ENCODE measurements around the gene TUBB1.

- TF ChIP-seq CTCF (IDR thresholded peaks at IDR 0.05) (no peak), POLR2A (IDR thresholded peaks at IDR 0.05) (no peak), POLR2AphosphoS5 (IDR thresholded peaks at IDR 0.05) (no peak), EP300 (IDR thresholded peaks at IDR 0.05) (no peak)
Measured at GRCh38 chr20:58973179-58973578, 46.0 kb upstream of the TUBB1 start.

All from suprapubic skin (tissue), 4 donors.